K562 (cell line): Measurements from ENCODE around the gene CCDC50. TPM values are rescaled to one million over a fixed set of nuclear protein-coding genes. Genes with fewer than 3 reads are reported as not detected.

Experiments
- CCNT2 ChIP-seq: IDR thresholded peaks from 2 replicates; pipeline ENCODE4 v1.6.1; 2011; ENCODE audit warnings: borderline replicate concordance, low read depth, mild to moderate bottlenecking, moderate library complexity, mixed read lengths, low read length; ENCODE audit not compliant: insufficient read length; ENCODE audit errors: extremely low read depth
- CREB1 ChIP-seq, 2 experiments: sonication (generic) in 1 of 2; formaldehyde crosslinking in 1 of 2; IDR thresholded peaks; 2 replicates each; pipeline versions ENCODE4 v1.6.1 to v1.8.0; 2012 to 2022; ENCODE audit warnings: inconsistent platforms in 1 of 2, mild to moderate bottlenecking in 1 of 2, missing genetic modification reagents in 1 of 2, moderate library complexity in 1 of 2
- HDAC8 ChIP-seq: fragments of 450-650 bp; IDR thresholded peaks from 2 replicates; pipeline ENCODE4 v1.6.1; 2016; ENCODE audit warnings: mild to moderate bottlenecking, missing genetic modification characterization, moderate library complexity, missing compliant biosample characterization
- KDM4B ChIP-seq, 2 experiments: fragments of 450-650 bp in 1 of 2; sonication (generic) in 1 of 2; IDR thresholded peaks; 2 replicates each; pipeline ENCODE4 v1.6.1; 2016 to 2017; ENCODE audit warnings: borderline replicate concordance in 2 of 2, antibody characterized with exemption in 1 of 2, low read depth in 1 of 2, mild to moderate bottlenecking in 1 of 2
- SMARCA5 ChIP-seq: fragments of 450-650 bp; IDR thresholded peaks from 2 replicates; pipeline ENCODE4 v1.6.1; 2016
- STAT5B ChIP-seq: fragments of 250-450 bp; sonication (Bioruptor Pico); IDR thresholded peaks from 2 replicates; pipeline ENCODE4 v1.8.0; 2021; ENCODE audit warnings: mild to moderate bottlenecking, inconsistent platforms
- TAL1 ChIP-seq: fragments of 450-650 bp; IDR thresholded peaks from 2 replicates; pipeline ENCODE4 v1.6.1; 2016; ENCODE audit warnings: mild to moderate bottlenecking
- ZNF146 ChIP-seq: IDR thresholded peaks from one replicate; pipeline ENCODE4 v1.6.1; 2018; ENCODE audit warnings: missing compliant biosample characterization; ENCODE audit not compliant: unreplicated experiment
- ZNF3 ChIP-seq: fragments of 250-450 bp; sonication (Bioruptor Pico); IDR thresholded peaks from 2 replicates; pipeline ENCODE4 v1.5.0; 2021; ENCODE audit warnings: mild to moderate bottlenecking, moderate library complexity
- ZNF354B ChIP-seq: fragments of 250-450 bp; sonication (Bioruptor Pico); IDR thresholded peaks from 2 replicates; pipeline ENCODE4 v1.4.0; 2020
- polyA plus RNA-seq, 8 experiments: library from polyadenylated mRNA; depleted of rRNA in 4 of 8; stranded (reverse) in 5 of 8; unstranded in 3 of 8; fragments of >200 nt; fragmentation: Nextera tagmentation in 2 of 8; fragmentation: Illumina TruSeq in 1 of 8; extraction: Ambion mirVana in 2 of 8; extraction: Trizol in 1 of 8; gene quantifications; 2 replicates each; pipeline versions ENCODE4 v1.2.1 to v1.2.3, GENCODE V29; 2011 to 2014; ENCODE audit warnings: inconsistent platforms in 1 of 8, missing spikeins in 1 of 8
- total RNA-seq, 7 experiments: library from RNA; depleted of rRNA in 6 of 7; stranded (reverse); fragments of >200 nt in 6 of 7; fragmentation: Illumina TruSeq in 2 of 7; extraction: Trizol in 2 of 7; gene quantifications; 2 replicates each; pipeline versions ENCODE4 v1.2.1 to v1.2.3, GENCODE V29; 2011 to 2021; ENCODE audit warnings: low replicate concordance in 1 of 7
- TF ChIP-seq, protein P1 (sequence below): sonication (generic); formaldehyde crosslinking; IDR thresholded peaks from 2 replicates; pipeline ENCODE4 v1.8.0; 2022; ENCODE audit warnings: mild to moderate bottlenecking, missing genetic modification reagents
- TF ChIP-seq, protein P2 (sequence below): sonication (generic); IDR thresholded peaks from 2 replicates; pipeline ENCODE4 v1.6.1; 2016
- TF ChIP-seq, protein P3 (sequence below): fragments of 450-650 bp; IDR thresholded peaks from 2 replicates; pipeline ENCODE4 v1.6.1; 2018; ENCODE audit not compliant: partially characterized antibody
- TF ChIP-seq, protein P4 (sequence below): fragments of 450-650 bp; IDR thresholded peaks from 2 replicates; pipeline ENCODE4 v1.6.1; 2017; ENCODE audit warnings: antibody characterized with exemption
- TF ChIP-seq, protein P5 (sequence below): fragments of 450-650 bp; formaldehyde crosslinking; IDR thresholded peaks from 2 replicates; pipeline ENCODE4 v1.4.0; 2020; ENCODE audit warnings: mild to moderate bottlenecking, mixed read lengths

CCDC50 gene
- total and polyA plus RNA-seq, 9 of the 15 experiments (the other 6 are each of a cell fraction or from before 2014, with no cell fraction given): 8.4 to 63.4 (median 40.4) TPM

DNA sequence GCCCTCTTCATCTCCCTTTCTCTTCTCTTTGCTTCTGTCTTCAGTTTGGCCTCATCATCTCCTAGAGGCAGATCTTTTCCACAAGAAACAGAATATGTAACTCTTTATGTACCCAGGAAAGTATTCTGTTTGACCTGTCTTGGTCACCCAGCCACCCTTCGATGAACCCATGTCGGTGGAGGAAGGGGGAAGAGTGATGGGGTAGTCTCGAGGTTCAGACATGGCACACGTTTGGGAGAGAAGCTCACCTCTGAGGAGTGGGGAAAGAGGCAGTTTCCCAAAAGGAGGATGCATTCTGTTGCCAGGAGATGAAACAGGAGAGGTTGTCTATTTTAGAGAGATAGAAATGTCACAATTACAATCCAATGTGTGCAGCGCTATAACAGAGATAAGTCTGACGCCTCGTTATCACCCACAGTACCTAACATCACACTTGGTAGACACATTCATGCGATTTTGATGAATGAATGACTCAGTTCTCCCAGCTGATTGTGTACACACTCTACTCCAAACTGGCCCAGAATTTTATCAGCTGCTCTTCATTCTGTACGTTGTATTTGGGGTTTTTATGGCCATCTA lies 722 bp upstream of the CCDC50 start (continued):
- TF ChIP-seq, protein P1, sequence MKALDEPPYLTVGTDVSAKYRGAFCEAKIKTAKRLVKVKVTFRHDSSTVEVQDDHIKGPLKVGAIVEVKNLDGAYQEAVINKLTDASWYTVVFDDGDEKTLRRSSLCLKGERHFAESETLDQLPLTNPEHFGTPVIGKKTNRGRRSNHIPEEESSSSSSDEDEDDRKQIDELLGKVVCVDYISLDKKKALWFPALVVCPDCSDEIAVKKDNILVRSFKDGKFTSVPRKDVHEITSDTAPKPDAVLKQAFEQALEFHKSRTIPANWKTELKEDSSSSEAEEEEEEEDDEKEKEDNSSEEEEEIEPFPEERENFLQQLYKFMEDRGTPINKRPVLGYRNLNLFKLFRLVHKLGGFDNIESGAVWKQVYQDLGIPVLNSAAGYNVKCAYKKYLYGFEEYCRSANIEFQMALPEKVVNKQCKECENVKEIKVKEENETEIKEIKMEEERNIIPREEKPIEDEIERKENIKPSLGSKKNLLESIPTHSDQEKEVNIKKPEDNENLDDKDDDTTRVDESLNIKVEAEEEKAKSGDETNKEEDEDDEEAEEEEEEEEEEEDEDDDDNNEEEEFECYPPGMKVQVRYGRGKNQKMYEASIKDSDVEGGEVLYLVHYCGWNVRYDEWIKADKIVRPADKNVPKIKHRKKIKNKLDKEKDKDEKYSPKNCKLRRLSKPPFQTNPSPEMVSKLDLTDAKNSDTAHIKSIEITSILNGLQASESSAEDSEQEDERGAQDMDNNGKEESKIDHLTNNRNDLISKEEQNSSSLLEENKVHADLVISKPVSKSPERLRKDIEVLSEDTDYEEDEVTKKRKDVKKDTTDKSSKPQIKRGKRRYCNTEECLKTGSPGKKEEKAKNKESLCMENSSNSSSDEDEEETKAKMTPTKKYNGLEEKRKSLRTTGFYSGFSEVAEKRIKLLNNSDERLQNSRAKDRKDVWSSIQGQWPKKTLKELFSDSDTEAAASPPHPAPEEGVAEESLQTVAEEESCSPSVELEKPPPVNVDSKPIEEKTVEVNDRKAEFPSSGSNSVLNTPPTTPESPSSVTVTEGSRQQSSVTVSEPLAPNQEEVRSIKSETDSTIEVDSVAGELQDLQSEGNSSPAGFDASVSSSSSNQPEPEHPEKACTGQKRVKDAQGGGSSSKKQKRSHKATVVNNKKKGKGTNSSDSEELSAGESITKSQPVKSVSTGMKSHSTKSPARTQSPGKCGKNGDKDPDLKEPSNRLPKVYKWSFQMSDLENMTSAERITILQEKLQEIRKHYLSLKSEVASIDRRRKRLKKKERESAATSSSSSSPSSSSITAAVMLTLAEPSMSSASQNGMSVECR (CRISPR knock-in tag): no peak
- TF ChIP-seq ZNF354B (CRISPR knock-in tag): no peak
- TF ChIP-seq, protein P2, sequence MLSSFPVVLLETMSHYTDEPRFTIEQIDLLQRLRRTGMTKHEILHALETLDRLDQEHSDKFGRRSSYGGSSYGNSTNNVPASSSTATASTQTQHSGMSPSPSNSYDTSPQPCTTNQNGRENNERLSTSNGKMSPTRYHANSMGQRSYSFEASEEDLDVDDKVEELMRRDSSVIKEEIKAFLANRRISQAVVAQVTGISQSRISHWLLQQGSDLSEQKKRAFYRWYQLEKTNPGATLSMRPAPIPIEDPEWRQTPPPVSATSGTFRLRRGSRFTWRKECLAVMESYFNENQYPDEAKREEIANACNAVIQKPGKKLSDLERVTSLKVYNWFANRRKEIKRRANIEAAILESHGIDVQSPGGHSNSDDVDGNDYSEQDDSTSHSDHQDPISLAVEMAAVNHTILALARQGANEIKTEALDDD: peak; percentile 26; the same call in 1 of the 2 replicates
- TF ChIP-seq STAT5B (CRISPR knock-in tag): no peak
- no peak for TF ChIP-seq CREB1 (IDR thresholded peaks at IDR 0.05)
- TF ChIP-seq CREB1 (CRISPR knock-in tag; IDR thresholded peaks at IDR 0.05): no peak
- TF ChIP-seq TAL1: peak; percentile 44; the same call in 1 of the 2 replicates
- TF ChIP-seq, protein P3, sequence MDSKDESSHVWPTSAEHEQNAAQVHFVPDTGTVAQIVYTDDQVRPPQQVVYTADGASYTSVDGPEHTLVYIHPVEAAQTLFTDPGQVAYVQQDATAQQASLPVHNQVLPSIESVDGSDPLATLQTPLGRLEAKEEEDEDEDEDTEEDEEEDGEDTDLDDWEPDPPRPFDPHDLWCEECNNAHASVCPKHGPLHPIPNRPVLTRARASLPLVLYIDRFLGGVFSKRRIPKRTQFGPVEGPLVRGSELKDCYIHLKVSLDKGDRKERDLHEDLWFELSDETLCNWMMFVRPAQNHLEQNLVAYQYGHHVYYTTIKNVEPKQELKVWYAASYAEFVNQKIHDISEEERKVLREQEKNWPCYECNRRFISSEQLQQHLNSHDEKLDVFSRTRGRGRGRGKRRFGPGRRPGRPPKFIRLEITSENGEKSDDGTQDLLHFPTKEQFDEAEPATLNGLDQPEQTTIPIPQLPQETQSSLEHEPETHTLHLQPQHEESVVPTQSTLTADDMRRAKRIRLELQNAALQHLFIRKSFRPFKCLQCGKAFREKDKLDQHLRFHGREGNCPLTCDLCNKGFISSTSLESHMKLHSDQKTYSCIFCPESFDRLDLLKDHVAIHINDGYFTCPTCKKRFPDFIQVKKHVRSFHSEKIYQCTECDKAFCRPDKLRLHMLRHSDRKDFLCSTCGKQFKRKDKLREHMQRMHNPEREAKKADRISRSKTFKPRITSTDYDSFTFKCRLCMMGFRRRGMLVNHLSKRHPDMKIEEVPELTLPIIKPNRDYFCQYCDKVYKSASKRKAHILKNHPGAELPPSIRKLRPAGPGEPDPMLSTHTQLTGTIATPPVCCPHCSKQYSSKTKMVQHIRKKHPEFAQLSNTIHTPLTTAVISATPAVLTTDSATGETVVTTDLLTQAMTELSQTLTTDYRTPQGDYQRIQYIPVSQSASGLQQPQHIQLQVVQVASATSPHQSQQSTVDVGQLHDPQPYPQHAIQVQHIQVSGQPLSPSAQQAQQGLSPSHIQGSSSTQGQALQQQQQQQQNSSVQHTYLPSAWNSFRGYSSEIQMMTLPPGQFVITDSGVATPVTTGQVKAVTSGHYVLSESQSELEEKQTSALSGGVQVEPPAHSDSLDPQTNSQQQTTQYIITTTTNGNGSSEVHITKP: no peak
- no peak for TF ChIP-seq ZNF146 (CRISPR knock-in tag)
- no peak for TF ChIP-seq SMARCA5
- TF ChIP-seq, protein P4, sequence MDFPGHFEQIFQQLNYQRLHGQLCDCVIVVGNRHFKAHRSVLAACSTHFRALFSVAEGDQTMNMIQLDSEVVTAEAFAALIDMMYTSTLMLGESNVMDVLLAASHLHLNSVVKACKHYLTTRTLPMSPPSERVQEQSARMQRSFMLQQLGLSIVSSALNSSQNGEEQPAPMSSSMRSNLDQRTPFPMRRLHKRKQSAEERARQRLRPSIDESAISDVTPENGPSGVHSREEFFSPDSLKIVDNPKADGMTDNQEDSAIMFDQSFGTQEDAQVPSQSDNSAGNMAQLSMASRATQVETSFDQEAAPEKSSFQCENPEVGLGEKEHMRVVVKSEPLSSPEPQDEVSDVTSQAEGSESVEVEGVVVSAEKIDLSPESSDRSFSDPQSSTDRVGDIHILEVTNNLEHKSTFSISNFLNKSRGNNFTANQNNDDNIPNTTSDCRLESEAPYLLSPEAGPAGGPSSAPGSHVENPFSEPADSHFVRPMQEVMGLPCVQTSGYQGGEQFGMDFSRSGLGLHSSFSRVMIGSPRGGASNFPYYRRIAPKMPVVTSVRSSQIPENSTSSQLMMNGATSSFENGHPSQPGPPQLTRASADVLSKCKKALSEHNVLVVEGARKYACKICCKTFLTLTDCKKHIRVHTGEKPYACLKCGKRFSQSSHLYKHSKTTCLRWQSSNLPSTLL: no peak
- TF ChIP-seq, protein P5, sequence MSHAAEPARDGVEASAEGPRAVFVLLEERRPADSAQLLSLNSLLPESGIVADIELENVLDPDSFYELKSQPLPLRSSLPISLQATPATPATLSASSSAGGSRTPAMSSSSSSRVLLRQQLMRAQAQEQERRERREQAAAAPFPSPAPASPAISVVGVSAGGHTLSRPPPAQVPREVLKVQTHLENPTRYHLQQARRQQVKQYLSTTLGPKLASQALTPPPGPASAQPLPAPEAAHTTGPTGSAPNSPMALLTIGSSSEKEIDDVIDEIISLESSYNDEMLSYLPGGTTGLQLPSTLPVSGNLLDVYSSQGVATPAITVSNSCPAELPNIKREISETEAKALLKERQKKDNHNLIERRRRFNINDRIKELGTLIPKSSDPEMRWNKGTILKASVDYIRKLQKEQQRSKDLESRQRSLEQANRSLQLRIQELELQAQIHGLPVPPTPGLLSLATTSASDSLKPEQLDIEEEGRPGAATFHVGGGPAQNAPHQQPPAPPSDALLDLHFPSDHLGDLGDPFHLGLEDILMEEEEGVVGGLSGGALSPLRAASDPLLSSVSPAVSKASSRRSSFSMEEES (CRISPR knock-in tag): no peak
- TF ChIP-seq HDAC8: no peak
- TF ChIP-seq KDM4B (IDR thresholded peaks at IDR 0.05; ENCODE audit: borderline replicate concordance in 2 of 2, low read depth in 1 of 2): no peak
- no peak for TF ChIP-seq ZNF3 (CRISPR knock-in tag)
- no peak for TF ChIP-seq CCNT2
